ENCODE data around the gene DNAAF1. TPM values are rescaled to one million over a fixed set of nuclear protein-coding genes. Genes with fewer than 3 reads are reported as not detected.

DNAAF1 gene
- total and polyA plus RNA-seq, 2 of the 8 experiments (the other 6 are each of a cell fraction or from before 2014, with no cell fraction given): 0.09 to 0.15 TPM

- TF ChIP-seq CHD7 (IDR thresholded peaks at IDR 0.05; ENCODE audit: insufficient replicate concordance, low read length) (no peak), ATF2 (IDR thresholded peaks at IDR 0.05; ENCODE audit: low read length) (no peak), TAF1 (IDR thresholded peaks at IDR 0.05; ENCODE audit: low read depth, low read length) (no peak), POLR2A (IDR thresholded peaks at IDR 0.05; ENCODE audit: control extremely low read depth in 1 of 2, low read depth in 2 of 2, low read length in 2 of 2) (no peak), EP300 (IDR thresholded peaks at IDR 0.05; ENCODE audit: borderline replicate concordance in 1 of 2, low read depth in 2 of 2, low read length in 2 of 2) (no peak), NANOG (IDR thresholded peaks at IDR 0.05; ENCODE audit: insufficient read depth, low read depth, low read length, poor library complexity, severe bottlenecking) (no peak), TCF12 (IDR thresholded peaks at IDR 0.05; ENCODE audit: low read depth, low read length) (no peak), POLR2AphosphoS5 (IDR thresholded peaks at IDR 0.05; ENCODE audit: low read depth, low read length) (no peak)
These were observed 69.5 kb downstream of the DNAAF1 start (continued) for GRCh38 chr16:84214451-84215066.

Data from H1 (cell line).